Small intestine (tissue), 7 donors: ENCODE data around the gene CIAPIN1. TPM values are rescaled to one million over a fixed set of nuclear protein-coding genes. Genes with fewer than 3 reads are reported as not detected.
A peak's percentile ranks its signal among the peaks of the same experiment; 100 is the strongest.
"Not testable (repeated sequence)": the region's sequence is repeated elsewhere in the genome, so short reads cannot be mapped to it uniquely, and the experiment has no call there.

Experiments used
- DNase-seq, 2 donors: peaks; one replicate each; pipeline versions ENCODE4 v3.0.0 to v3.0.0-alpha.2; 2013
- FAIRE-seq: peaks from 2 replicates; lab custom pipeline; 2012; peaks lifted over from hg19 to GRCh38; lab: Jason Lieb, UNC
- H3K27ac ChIP-seq, 3 donors: one replicate each; pipeline ENCODE4 v1.5.1; 2013; ENCODE audit warnings: low read length in 2 of 3, mild to moderate bottlenecking in 2 of 3, control low read depth in 1 of 3, inconsistent platforms in 1 of 3, low read depth in 1 of 3, moderate library complexity in 1 of 3
- H3K27me3 ChIP-seq, 3 donors: one replicate each; pipeline ENCODE4 v1.6.1; 2013; ENCODE audit warnings: low read length in 3 of 3, inconsistent platforms in 1 of 3; ENCODE audit not compliant: control insufficient read depth in 3 of 3, insufficient read depth in 3 of 3
- H3K36me3 ChIP-seq, 3 donors: one replicate each; pipeline ENCODE4 v1.6.1; 2013; ENCODE audit warnings: low read length in 3 of 3, inconsistent platforms in 1 of 3, low read depth in 1 of 3, mild to moderate bottlenecking in 1 of 3, moderate library complexity in 1 of 3; ENCODE audit not compliant: control insufficient read depth in 3 of 3, insufficient read depth in 2 of 3
- H3K4me1 ChIP-seq, 3 donors: one replicate each; pipeline ENCODE4 v1.6.1; 2013; ENCODE audit warnings: low read length in 2 of 3, inconsistent platforms in 1 of 3, low read depth in 1 of 3, mild to moderate bottlenecking in 1 of 3, moderate library complexity in 1 of 3; ENCODE audit not compliant: control insufficient read depth in 3 of 3, insufficient read depth in 2 of 3
- H3K4me3 ChIP-seq, 3 donors: one replicate each; pipeline ENCODE4 v1.5.1; 2013; ENCODE audit warnings: low read length in 3 of 3, control low read depth in 1 of 3, inconsistent platforms in 1 of 3, low read depth in 1 of 3, mild to moderate bottlenecking in 1 of 3, moderate library complexity in 1 of 3
- H3K9me3 ChIP-seq, 2 donors: one replicate each; pipeline ENCODE4 v1.6.1; 2013; ENCODE audit warnings: low read depth in 1 of 2, low read length in 1 of 2; ENCODE audit not compliant: control insufficient read depth in 2 of 2, insufficient read depth in 1 of 2
- WGBS, 3 donors: extraction: QIAGEN DNeasy Blood & Tissue Kit; methylation state at CpG; one replicate each; pipeline ENCODE4 v1.1.7; 2013; 5-methylcytosine and 5-hydroxymethylcytosine counted together
- polyA plus RNA-seq, 4 donors: library from polyadenylated mRNA; stranded (reverse) in 3 of 4; unstranded in 1 of 4; fragments of 200-250 nt in 3 of 4; fragments of 120-200 nt in 1 of 4; gene quantifications; one replicate each; pipeline versions ENCODE4 v1.2.1 to v1.2.3, GENCODE V29; 2013
- donor health status: healthy with polysubstance abuse.
- donor health status: control.
- donor health status: control.
- donor health status: Bipolar disorder and iron deficiency.
- donor health status: healthy.

Gene CIAPIN1
- polyA plus RNA-seq, 4 donors, result 39.4 to 55.9 (median 47.2) TPM

- 60 to 69% (median 60%) methylated on average over 7 of the region's 7 CpGs for WGBS, 3 donors
- DNase-seq (no peak), FAIRE-seq (no peak)
- Histone ChIP-seq H3K4me3 (no peak overlapping the region), H3K4me1 (no peaks in the 10 kb centered on the region), H3K36me3 (no peaks in the 10 kb centered on the region), H3K27me3 (no peaks in the 10 kb centered on the region), H3K27ac (no peak overlapping the region), H3K9me3 (no peaks in the 10 kb centered on the region)
These were observed 45.1 kb downstream of the CIAPIN1 start for GRCh38 chr16:57401943-57402640.

- not testable (repeated sequence) for H3K4me3 ChIP-seq, H3K27ac ChIP-seq, FAIRE-seq, H3K4me1 ChIP-seq, DNase-seq, H3K9me3 ChIP-seq, H3K27me3 ChIP-seq, H3K36me3 ChIP-seq
- 85 to 92% (median 87%) methylated on average over 4 of the region's 4 CpGs for WGBS, 3 donors
These were observed 49.7 kb downstream of the CIAPIN1 start for GRCh38 chr16:57397493-57397892.

GRCh38 chr16:57396786-57397185, 50.4 kb downstream of the CIAPIN1 start:
- 88 to 92% (median 91%) methylated on average over 4 of the region's 4 CpGs for WGBS, 3 donors
- H3K4me1 ChIP-seq, result peaks cover 0 to 10% (median 0%) of the 10 kb centered on the region in 3 donors
- FAIRE-seq, result no peak

GRCh38 chr16:57395026-57395425, 52.2 kb downstream of the CIAPIN1 start:
- H3K9me3 ChIP-seq, result peaks cover 0 to 9% of the 10 kb centered on the region in 2 donors
- no peaks in the 10 kb centered on the region for H3K36me3 ChIP-seq
- no peak overlapping the region for H3K4me3 ChIP-seq
- H3K27ac ChIP-seq, result no peak overlapping the region
- FAIRE-seq (no peak), DNase-seq (no peak)
- peaks cover 0 to 10% (median 0%) of the 10 kb centered on the region in 3 donors for H3K4me1 ChIP-seq
- H3K27me3 ChIP-seq, result no peaks in the 10 kb centered on the region
- 92 to 93% (median 92%) methylated on average over 5 of the region's 5 CpGs for WGBS, 3 donors

More at GRCh38 chr16:57396786-57397185, 50.4 kb downstream of the CIAPIN1 start:
- H3K27ac ChIP-seq, result no peak overlapping the region
- H3K27me3 ChIP-seq, result no peaks in the 10 kb centered on the region
- H3K9me3 ChIP-seq, result peaks cover 0 to 9% of the 10 kb centered on the region in 2 donors
- H3K36me3 ChIP-seq, result no peaks in the 10 kb centered on the region
- DNase-seq, result no peak
- H3K4me3 ChIP-seq, result no peak overlapping the region

GRCh38 chr16:57394444-57394843, 52.7 kb downstream of the CIAPIN1 start:
- no peaks in the 10 kb centered on the region for H3K36me3 ChIP-seq
- peaks cover 0 to 10% (median 0%) of the 10 kb centered on the region in 3 donors for H3K4me1 ChIP-seq
- H3K27ac ChIP-seq, result no peak overlapping the region
- peaks cover 0 to 9% of the 10 kb centered on the region in 2 donors for H3K9me3 ChIP-seq
- H3K4me3 ChIP-seq, result no peak overlapping the region
- WGBS, 3 donors, result 35 to 62% (median 49%) methylated on average over 7 of the region's 7 CpGs
- peak; percentile 27 to 88 for DNase-seq
- no peak for FAIRE-seq
- no peaks in the 10 kb centered on the region for H3K27me3 ChIP-seq

- Histone ChIP-seq H3K4me1 (peaks cover 0 to 16% (median 0%) of the 10 kb centered on the region in 3 donors), H3K27me3 (no peaks in the 10 kb centered on the region), H3K27ac (no peak overlapping the region), H3K36me3 (no peaks in the 10 kb centered on the region), H3K4me3 (no peak overlapping the region), H3K9me3 (peaks cover 0 to 9% of the 10 kb centered on the region in 2 donors)
- DNase-seq (no peak), FAIRE-seq (no peak)
- 12 to 31% (median 25%) methylated on average over 1 of the region's 1 CpG for WGBS, 3 donors
These were observed 54.5 kb downstream of the CIAPIN1 start for GRCh38 chr16:57392694-57393093.

GRCh38 chr16:57391708-57392107, 55.5 kb downstream of the CIAPIN1 start:
- Histone ChIP-seq H3K27me3 (no peaks in the 10 kb centered on the region), H3K4me3 (no peak overlapping the region), H3K36me3 (no peaks in the 10 kb centered on the region), H3K9me3 (peaks cover 0 to 9% of the 10 kb centered on the region in 2 donors), H3K4me1 (peaks cover 0 to 19% (median 0%) of the 10 kb centered on the region in 3 donors), H3K27ac (no peak overlapping the region)
- FAIRE-seq, result no peak
- no peak for DNase-seq
- WGBS, 3 donors, result 86 to 87% (median 86%) methylated on average over 5 of the region's 5 CpGs

GRCh38 chr16:57391300-57391699, 55.9 kb downstream of the CIAPIN1 start:
- peaks cover 0 to 22% (median 0%) of the 10 kb centered on the region in 3 donors for H3K4me1 ChIP-seq
- peaks cover 0 to 9% of the 10 kb centered on the region in 2 donors for H3K9me3 ChIP-seq
- no peaks in the 10 kb centered on the region for H3K27me3 ChIP-seq
- FAIRE-seq (no peak), DNase-seq (no peak)
- H3K4me3 ChIP-seq, result no peak overlapping the region
- peak overlapping the region in 1 of 3 donors; percentile 11 for H3K27ac ChIP-seq
- WGBS, 3 donors, result 76 to 88% (median 81%) methylated on average over 4 of the region's 4 CpGs
- H3K36me3 ChIP-seq, result no peaks in the 10 kb centered on the region
